GM21723 (cell line): ENCODE results near the gene STAT5A.
"Not testable (repeated sequence)": the region's sequence is repeated elsewhere in the genome, so short reads cannot be mapped to it uniquely, and the experiment has no call there.

ENCODE experiments used
- ATAC-seq: cut with Tn5 transposase; IDR thresholded peaks from one replicate; pipeline ENCODE4 v1.9.1; 2021; ENCODE audit warnings: mild to moderate bottlenecking, moderate library complexity; ENCODE audit not compliant: unreplicated experiment

STAT5A gene

DNA sequence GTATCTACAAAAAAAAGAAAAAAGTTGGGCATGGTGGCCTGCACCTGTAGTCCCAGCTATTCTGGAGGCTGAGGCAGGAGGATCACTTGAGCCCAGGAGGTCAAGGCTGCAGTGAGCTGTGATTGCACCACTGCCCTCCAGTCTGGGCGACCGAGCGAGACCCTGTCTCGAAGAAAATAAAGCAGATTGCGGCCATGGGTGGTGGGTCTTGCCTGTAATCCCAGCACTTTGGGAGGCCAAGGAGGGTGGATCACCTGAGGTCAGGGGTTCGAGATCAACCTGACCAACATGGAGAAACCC, 16.7 kb downstream of the STAT5A start:
- not testable (repeated sequence) for ATAC-seq

DNA sequence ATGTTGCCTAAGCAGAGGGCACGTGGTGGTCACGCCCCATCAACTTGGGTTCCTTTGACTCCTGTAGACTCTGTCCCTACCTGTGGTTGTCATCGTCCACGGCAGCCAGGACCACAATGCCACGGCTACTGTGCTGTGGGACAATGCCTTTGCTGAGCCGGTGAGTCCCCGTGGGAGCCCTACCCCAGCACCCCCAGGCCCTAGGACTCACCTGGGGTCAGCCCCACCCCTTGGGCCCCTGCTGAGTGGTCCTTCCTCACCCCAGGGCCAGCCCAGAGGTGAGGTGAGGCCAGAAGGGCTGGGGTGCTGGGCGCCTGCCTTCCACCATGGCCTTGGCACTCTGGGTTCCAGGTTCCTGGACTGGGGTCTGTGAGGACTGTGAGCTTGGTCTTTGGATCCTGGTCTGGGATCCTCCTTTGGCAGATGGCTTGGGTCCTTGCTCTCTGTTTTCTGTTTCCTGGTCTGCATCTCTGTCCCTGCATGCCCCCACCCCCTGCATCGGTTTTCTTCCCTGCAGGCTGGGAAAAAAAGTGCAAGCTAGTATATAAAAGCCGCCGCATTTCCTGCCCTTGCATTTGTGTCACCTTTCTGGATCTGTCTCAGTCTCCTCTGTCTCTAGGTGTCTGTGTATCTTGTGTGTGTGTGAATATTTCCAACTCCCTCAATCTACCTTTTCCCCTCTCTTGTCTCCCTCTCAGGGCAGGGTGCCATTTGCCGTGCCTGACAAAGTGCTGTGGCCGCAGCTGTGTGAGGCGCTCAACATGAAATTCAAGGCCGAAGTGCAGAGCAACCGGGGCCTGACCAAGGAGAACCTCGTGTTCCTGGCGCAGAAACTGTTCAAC, 17.5 kb downstream of the STAT5A start:
- no peak for ATAC-seq

DNA sequence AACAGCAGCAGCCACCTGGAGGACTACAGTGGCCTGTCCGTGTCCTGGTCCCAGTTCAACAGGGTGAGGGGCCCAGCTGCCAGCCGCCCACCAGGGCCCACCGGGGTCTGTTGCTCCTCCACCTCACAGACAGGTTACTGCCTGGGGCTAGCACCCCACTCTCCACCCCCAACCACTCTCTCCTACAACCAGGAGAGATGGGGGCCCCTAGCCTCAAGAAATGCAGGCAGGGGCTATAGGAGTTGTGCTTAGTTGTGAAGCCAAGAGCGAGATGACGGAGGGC, 18.0 kb downstream of the STAT5A start:
- no peak for ATAC-seq

DNA sequence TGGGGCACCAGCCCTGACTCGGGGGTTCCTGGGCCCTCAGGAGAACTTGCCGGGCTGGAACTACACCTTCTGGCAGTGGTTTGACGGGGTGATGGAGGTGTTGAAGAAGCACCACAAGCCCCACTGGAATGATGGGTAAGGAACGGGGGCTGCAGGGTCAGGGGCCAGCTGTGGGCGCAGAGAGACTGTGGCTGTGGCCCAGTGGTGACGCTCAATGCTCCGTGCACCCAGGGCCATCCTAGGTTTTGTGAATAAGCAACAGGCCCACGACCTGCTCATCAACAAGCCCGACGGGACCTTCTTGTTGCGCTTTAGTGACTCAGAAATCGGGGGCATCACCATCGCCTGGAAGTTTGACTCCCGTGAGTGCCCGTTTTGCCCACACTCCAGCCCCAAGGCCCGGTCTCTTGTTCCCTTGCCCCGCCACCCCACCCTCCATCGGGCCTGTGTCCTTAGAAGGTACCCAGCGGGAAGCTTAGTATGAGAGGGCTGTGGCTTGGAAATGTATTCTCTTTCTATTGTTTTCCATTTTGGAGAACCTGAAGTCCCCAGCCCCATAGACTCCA, 19.1 kb downstream of the STAT5A start:
- ATAC-seq, result no peak

DNA sequence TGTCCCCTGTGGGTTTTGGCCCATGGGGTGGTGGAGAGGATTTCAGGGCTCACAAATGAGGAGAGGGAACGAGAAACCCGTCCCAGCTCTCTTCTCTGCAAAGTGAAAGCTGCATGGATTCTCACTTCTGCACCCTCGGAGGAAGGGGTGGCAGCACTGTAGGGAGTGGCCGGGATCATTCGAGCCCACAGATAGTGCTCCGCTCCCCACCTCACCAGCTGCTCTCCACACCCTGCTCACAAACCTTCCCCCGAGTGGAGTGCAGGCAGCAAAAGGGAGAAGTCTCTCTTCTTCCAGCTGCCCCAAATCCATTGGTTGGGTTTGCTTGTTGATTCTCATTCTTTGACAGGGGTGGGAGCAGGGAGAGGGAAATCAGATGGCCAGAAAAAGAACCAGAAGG, 20.1 kb downstream of the STAT5A start:
- ATAC-seq, result no peak

DNA sequence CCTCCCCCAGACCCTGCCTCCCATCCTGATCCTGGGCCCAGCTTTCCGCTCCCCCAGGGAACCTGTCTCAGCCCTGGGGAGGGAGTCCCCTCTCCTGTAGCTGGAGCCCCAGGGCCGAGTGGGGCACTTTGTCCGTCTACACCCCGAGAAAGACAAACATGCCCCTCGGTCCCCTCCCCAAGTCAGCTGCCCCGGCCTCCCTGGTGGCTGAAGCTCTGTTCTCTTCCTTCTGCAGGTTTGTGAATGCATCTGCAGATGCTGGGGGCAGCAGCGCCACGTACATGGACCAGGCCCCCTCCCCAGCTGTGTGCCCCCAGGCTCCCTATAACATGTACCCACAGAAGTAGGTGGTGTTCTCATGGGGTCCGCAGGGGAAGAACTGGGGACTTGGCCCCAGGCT, 20.8 kb downstream of the STAT5A start:
- no peak for ATAC-seq

DNA sequence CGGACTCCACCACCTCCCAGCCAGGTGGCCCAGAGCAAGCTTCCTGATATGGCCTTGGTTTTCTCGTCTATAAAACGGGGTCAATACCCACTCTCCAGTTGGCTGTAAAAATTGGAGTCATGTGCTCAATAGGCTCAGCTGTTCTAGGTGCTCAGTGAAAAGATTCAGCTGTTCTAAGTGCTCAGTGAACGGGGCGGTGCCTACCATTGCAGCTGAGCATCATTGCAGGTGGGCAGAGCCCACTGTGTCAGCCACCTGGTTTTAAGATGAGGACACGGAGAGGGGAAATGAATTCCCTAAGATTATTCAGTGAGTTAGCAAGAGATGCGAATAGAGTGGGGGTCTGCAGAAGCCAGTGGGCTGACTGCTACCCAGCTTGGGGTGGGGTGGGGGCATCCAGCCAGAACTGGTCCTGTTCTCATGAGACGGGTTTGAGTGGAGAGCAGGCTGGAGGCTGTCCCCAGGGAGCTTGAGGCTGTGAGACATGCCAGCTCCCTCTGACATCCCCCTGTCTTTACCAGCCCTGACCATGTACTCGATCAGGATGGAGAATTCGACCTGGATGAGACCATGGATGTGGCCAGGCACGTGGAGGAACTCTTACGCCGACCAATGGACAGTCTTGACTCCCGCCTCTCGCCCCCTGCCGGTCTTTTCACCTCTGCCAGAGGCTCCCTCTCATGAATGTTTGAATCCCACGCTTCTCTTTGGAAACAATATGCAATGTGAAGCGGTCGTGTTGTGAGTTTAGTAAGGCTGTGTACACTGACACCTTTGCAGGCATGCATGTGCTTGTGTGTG, 21.9 kb downstream of the STAT5A start:
- no peak for ATAC-seq

DNA sequence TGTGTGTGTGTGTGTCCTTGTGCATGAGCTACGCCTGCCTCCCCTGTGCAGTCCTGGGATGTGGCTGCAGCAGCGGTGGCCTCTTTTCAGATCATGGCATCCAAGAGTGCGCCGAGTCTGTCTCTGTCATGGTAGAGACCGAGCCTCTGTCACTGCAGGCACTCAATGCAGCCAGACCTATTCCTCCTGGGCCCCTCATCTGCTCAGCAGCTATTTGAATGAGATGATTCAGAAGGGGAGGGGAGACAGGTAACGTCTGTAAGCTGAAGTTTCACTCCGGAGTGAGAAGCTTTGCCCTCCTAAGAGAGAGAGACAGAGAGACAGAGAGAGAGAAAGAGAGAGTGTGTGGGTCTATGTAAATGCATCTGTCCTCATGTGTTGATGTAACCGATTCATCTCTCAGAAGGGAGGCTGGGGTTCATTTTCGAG, 22.5 kb downstream of the STAT5A start:
- no peak for ATAC-seq

DNA sequence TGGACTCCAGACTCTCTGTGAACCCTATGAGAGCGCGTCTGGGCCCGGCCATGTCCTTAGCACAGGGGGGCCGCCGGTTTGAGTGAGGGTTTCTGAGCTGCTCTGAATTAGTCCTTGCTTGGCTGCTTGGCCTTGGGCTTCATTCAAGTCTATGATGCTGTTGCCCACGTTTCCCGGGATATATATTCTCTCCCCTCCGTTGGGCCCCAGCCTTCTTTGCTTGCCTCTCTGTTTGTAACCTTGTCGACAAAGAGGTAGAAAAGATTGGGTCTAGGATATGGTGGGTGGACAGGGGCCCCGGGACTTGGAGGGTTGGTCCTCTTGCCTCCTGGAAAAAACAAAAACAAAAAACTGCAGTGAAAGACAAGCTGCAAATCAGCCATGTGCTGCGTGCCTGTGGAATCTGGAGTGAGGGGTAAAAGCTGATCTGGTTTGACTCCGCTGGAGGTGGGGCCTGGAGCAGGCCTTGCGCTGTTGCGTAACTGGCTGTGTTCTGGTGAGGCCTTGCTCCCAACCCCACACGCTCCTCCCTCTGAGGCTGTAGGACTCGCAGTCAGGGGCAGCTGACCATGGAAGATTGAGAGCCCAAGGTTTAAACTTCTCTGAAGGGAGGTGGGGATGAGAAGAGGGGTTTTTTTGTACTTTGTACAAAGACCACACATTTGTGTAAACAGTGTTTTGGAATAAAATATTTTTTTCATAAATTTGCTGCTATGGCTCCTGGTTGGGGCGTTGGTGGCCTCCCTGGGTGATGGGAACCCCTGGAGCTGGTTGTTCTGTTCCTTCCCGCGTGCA, 23.1 kb downstream of the STAT5A start:
- no peak for ATAC-seq

DNA sequence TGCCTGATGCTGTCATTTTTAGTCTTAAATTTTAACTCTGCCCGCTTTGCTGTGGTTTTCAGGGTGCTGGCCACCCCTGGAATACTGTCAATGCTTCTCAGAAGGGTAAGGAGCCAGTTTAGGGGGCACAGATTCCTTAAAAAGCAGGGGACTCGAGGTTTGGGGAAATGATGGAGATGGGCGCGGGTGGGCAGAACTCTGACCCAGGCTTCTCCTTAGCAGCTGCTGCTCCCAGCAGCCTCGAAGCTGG, 23.7 kb downstream of the STAT5A start:
- ATAC-seq, result no peak

DNA sequence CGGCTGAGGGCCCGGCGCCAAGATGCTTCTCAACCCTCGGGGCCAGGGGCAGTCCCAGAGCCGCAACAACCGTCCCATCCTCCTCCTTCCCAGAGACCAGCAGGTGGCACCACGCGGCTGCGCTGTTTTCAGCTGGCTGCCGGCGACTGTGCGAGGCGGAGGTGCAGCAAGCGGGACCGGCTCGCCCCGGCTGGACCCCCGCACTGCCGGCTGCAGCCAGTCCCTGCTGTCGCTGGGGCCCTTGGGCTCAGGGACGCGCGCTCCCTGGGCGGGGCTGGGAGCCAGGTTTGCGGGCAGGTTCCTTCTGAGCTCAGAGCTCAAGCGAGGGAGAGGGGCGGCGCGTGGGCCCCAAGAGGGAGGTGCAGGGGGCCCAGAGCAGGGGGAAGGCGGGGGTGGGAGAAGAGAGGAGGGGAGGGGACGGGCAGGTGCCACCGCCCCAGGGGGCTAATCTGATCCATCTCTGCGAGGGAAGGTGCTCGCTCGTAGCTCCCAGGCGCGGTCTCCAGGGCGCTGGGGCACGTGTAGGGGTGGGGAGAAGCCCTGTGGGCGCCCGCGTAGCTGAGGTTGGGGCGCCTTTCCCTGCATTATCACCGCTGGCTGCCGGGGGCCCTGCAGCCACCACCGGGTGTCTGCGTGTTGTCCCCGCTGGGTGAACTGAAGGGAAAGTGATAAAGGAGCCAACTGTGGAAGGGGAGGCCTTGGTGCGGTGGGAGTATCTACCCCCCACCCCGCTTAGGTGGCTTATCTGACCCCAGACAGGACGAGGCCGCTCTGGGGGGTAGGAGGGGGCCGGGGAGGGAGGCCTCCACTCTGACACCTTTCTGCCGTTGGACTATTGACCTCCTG, 24.2 kb downstream of the STAT5A start:
- ATAC-seq, result peak; percentile 52

DNA sequence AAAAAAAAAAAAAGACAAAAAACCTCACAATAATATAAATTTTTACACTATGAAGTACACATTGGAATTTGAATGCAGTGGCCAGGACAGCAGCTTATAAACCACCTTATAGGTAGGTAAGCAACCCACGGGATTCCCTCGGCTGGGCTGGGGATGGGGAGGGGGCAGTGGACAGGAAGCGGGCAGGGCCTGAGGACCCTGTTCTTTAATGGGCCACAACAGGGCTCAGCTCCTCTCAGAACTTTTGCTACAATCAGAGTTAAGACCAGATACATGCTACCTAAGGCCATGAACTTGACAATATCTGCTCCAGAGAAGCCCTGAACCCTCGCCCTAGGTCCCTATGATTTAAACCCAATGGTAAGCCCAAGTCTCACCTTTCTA, 25.1 kb downstream of the STAT5A start:
- ATAC-seq, result no peak

DNA sequence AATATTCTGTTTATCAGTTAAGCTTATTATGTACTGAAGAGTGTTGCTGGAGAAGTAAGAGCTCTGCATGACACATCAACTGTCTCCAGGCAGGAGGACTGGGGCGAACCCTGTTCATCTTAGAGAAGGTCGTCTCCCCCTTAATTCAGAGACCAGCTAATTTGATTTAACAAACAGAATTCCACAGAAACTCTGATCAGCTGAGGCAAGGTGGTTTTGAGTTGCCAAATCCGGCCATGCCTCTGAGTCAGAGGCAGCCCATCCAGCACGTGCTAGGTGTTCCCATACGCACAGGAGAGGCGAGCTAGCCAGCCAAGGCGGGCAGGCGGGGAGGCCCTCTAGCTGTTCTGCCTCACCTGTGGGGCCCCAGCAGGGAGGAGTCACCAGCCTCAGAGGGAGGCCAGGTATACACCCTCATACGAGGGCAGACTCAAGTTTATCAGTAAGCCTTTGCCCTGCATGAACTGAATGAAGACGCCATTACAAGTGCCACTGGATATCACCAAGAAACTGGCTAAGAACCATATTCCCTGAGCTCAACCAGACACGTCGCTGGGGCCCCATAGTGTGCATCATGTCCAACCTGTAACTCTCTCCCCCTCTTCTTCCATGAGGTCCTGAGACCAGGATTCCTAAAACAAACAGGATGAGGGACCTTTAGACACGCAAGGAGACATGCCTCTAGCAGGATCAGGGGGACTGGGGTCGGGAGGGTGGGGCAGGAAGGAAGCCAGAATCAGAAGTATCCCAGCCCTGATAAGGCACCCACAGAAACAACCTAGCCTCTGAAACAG, 25.7 kb downstream of the STAT5A start:
- ATAC-seq, result no peak

DNA sequence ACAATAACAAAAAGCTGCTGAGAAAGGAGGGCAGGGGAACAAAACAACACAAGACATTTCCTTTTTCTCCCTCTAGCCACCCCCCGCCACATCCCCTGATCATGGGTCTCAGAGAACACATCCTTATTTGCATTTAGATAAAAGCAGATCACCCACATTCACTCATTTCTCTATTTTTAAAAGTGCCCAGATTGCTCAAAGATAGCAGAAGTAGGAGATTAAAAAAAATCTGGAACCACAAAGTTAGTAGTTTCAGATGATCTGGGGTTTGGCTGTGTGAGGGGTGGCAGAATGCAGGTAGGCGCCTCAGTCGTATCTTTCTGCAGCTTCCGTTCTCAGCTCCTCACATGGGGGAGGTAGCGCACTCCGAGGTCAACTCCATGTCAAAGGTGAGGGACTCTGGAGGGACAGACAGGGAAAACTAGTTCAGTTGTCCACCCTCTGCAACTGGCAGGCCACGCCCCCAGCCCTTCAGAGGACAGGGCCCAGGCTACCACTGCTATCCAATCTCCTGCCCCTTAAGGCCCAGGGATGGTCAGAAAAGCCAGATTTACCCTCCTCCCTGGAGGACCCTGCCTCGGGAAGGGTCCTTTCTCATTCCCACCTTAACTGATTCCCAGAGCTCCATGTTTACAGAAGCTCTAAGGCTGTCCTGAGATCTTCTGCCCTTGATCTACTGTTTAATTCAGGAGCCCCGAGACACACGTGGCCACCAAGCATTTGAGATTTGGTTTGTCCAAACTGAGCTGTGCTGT, 27.3 kb downstream of the STAT5A start:
- ATAC-seq, result peak; percentile 45

DNA sequence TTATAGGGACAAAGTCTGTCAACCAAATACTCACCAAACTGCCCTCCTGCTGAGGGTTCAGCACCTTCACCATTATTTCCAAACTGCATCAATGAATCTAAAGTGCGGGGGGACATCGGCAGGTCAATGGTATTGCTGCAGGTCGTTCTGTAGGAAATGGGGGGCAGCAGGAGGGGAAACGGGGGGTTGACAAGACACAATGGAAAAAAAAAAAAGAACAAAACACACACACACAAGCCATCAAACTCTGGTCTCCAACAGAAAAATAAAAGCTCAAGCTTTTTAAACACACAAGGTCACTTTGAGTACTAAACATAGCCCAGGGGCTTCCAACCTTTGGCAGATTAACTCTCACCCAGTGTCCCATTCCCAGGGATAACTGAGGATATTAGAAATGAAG, 28.5 kb downstream of the STAT5A start:
- no peak for ATAC-seq

DNA sequence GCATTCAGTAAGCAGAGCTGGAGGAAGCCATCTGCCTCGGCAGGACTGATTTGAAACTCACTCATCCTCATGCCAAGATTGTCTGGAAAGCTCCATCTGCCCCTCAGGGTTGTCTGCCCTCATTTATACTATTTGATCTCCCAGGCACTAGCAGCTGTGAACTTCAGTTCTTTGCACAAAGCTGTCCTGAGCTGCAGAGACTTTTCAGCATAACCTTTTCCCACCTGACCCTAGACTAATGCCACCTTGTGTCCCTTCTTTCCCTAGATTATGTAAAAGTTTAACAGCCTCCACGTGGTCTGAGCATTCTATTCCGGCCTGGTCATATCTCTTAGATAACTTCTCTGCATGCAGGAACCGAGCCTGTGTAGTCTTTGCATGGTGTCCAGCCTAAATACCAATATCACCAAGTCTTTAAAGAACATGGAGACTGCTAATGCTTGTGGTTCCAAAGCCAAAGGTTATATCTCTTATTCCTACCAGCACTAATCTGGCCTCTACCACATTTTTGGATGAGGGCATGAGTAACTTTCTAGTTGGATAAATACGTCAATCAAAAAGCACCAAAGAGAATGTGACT, 29.1 kb downstream of the STAT5A start:
- no peak for ATAC-seq

DNA sequence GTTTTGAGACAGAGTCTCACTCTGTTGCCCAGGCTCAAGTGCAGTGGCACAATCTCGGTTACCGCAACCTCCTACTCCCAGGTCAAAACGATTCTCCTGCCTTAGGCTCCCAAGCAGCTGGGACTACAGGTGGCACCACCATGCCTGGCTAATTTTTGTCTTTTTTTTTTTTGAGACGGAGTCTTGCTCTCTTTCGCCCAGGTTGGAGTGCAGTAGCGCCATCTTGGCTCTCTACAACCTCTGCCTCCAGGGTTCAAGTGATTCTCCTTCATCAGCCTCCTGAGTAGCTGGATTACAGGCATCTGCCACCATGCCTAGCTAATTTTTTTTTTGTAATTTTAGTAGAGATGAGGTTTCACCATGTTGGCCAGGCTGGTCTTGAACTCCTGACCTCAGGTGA, 29.7 kb downstream of the STAT5A start:
- not testable (repeated sequence) for ATAC-seq

DNA sequence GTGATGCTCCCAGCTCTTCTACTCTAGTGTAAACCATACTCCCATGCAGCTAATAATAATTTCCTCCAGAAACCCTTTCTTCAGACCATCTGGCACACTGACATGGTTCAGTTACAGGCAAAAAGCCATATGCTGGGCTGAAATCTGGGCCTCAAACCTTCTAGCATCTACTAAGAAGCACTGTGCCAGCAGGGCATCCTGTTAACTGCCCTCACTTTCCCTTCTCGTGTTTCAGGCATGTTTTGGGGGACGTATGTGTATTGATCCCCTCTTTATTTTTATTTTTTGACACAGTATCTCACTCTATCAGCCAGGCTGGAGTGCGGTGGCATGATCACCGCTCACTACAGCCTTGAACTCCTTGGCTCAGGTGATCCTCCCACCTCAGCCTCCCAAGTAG, 33.3 kb downstream of the STAT5A start:
- no peak for ATAC-seq
